K562 (cell line): Measurements from ENCODE around the gene PRR36. TPM values are rescaled to one million over a fixed set of nuclear protein-coding genes. Genes with fewer than 3 reads are reported as not detected.

Source experiments
- ATF7 ChIP-seq: fragments of 450-650 bp; IDR thresholded peaks from 2 replicates; pipeline ENCODE4 v1.7.1; 2014; ENCODE audit warnings: mild to moderate bottlenecking, moderate library complexity
- BACH1 ChIP-seq: fragments of 200-800 bp; sonication (Bioruptor generic); IDR thresholded peaks from 2 replicates; pipeline ENCODE4 v1.6.1; 2016; ENCODE audit warnings: missing genetic modification characterization, missing compliant biosample characterization
- BRD9 ChIP-seq: fragments of 450-650 bp; IDR thresholded peaks from 2 replicates; pipeline ENCODE4 v1.6.1; 2018; ENCODE audit warnings: low read depth; ENCODE audit not compliant: partially characterized antibody
- CTBP1 ChIP-seq: fragments of 450-650 bp; IDR thresholded peaks from 2 replicates; pipeline ENCODE4 v1.6.1; 2016; ENCODE audit warnings: borderline replicate concordance
- ERF ChIP-seq: fragments of 450-650 bp; formaldehyde crosslinking; IDR thresholded peaks from 2 replicates; pipeline ENCODE4 v1.4.0; 2020; ENCODE audit warnings: mild to moderate bottlenecking, mixed read lengths
- HCFC1 ChIP-seq: IDR thresholded peaks from 2 replicates; pipeline ENCODE4 v1.6.1; 2012; ENCODE audit warnings: low read depth, low read length, improper control_type of control experiment
- HEY1 ChIP-seq: fragments of 250-450 bp; sonication (Bioruptor Pico); IDR thresholded peaks from 2 replicates; pipeline ENCODE4 v1.5.0; 2020; ENCODE audit warnings: mild to moderate bottlenecking, moderate library complexity, borderline replicate concordance
- KAT7 ChIP-seq: sonication (generic); formaldehyde crosslinking; IDR thresholded peaks from 2 replicates; pipeline ENCODE4 v1.8.0; 2022; ENCODE audit warnings: missing genetic modification reagents, mild to moderate bottlenecking, borderline replicate concordance
- NR2C2 ChIP-seq, 2 experiments: fragments of 200-800 bp in 1 of 2; sonication (Bioruptor generic) in 1 of 2; sonication (generic) in 1 of 2; formaldehyde crosslinking in 1 of 2; IDR thresholded peaks; 2 replicates each; pipeline versions ENCODE4 v1.6.1 to v1.8.0; 2016 to 2022; ENCODE audit warnings: mild to moderate bottlenecking in 1 of 2, missing compliant biosample characterization in 1 of 2, missing genetic modification characterization in 1 of 2, missing genetic modification reagents in 1 of 2
- PCBP2 ChIP-seq: fragments of 200-400 bp; formaldehyde crosslinking; IDR thresholded peaks from 2 replicates; pipeline ENCODE4 v1.6.1; 2018; ENCODE audit warnings: low read length, low read depth, mild to moderate bottlenecking, moderate library complexity; ENCODE audit not compliant: poor library complexity, severe bottlenecking
- RBM15 ChIP-seq: fragments of 200-400 bp; formaldehyde crosslinking; IDR thresholded peaks from 2 replicates; pipeline ENCODE4 v1.6.1; 2018; ENCODE audit warnings: mild to moderate bottlenecking, low read length, moderate library complexity; ENCODE audit not compliant: insufficient read depth
- RBM34 ChIP-seq: fragments of 200-400 bp; formaldehyde crosslinking; IDR thresholded peaks from 2 replicates; pipeline ENCODE4 v1.6.1; 2018; ENCODE audit warnings: low read length, borderline replicate concordance; ENCODE audit not compliant: insufficient read depth
- RFX5 ChIP-seq: IDR thresholded peaks from 2 replicates; pipeline ENCODE4 v1.6.1; 2011; ENCODE audit warnings: low read depth, mild to moderate bottlenecking, improper control_type of control experiment, low read length
- SETDB1 ChIP-seq: IDR thresholded peaks from one replicate; pipeline ENCODE4 v1.6.1; 2012; ENCODE audit warnings: low read length, control low read depth, inconsistent platforms
- SRSF9 ChIP-seq: fragments of 200-400 bp; formaldehyde crosslinking; IDR thresholded peaks from 2 replicates; pipeline ENCODE4 v1.6.1; 2017; ENCODE audit warnings: low read depth, low read length, borderline replicate concordance
- TEAD1 ChIP-seq, 2 experiments: fragments of 450-650 bp in 1 of 2; sonication (generic) in 1 of 2; formaldehyde crosslinking; IDR thresholded peaks; 2 replicates each; pipeline versions ENCODE4 v1.4.0 to v1.8.0; 2020 to 2022; ENCODE audit warnings: mild to moderate bottlenecking in 2 of 2, missing genetic modification reagents in 1 of 2
- polyA plus RNA-seq, 8 experiments: library from polyadenylated mRNA; depleted of rRNA in 4 of 8; stranded (reverse) in 5 of 8; unstranded in 3 of 8; fragments of >200 nt; fragmentation: Nextera tagmentation in 2 of 8; fragmentation: Illumina TruSeq in 1 of 8; extraction: Ambion mirVana in 2 of 8; extraction: Trizol in 1 of 8; gene quantifications; 2 replicates each; pipeline versions ENCODE4 v1.2.1 to v1.2.3, GENCODE V29; 2011 to 2014; ENCODE audit warnings: inconsistent platforms in 1 of 8, missing spikeins in 1 of 8
- total RNA-seq, 7 experiments: library from RNA; depleted of rRNA in 6 of 7; stranded (reverse); fragments of >200 nt in 6 of 7; fragmentation: Illumina TruSeq in 2 of 7; extraction: Trizol in 2 of 7; gene quantifications; 2 replicates each; pipeline versions ENCODE4 v1.2.1 to v1.2.3, GENCODE V29; 2011 to 2021; ENCODE audit warnings: low replicate concordance in 1 of 7
- TF ChIP-seq, protein P1 (sequence below): fragments of 250-450 bp; sonication (Bioruptor Pico); IDR thresholded peaks from 2 replicates; pipeline ENCODE4 v1.5.0; 2021
- TF ChIP-seq, protein P2 (sequence below): sonication (generic); formaldehyde crosslinking; IDR thresholded peaks from 2 replicates; pipeline ENCODE4 v1.8.0; 2022; ENCODE audit warnings: mild to moderate bottlenecking, low read depth, missing genetic modification reagents
- TF ChIP-seq, protein P3 (sequence below): fragments of 450-650 bp; conservative IDR thresholded peaks from 2 replicates; pipeline ENCODE4 v1.6.1; 2016; ENCODE audit warnings: missing genetic modification characterization, low read depth, mild to moderate bottlenecking, control low read depth, missing compliant biosample characterization
- TF ChIP-seq, protein P4 (sequence below), 2 experiments: fragments of 150-350 bp in 1 of 2; IDR thresholded peaks; 2 replicates each; pipeline ENCODE4 v1.6.1; 2012 to 2016; ENCODE audit warnings: low read depth in 2 of 2, low read length in 2 of 2, mild to moderate bottlenecking in 1 of 2, moderate library complexity in 1 of 2

PRR36 gene
- total and polyA plus RNA-seq, 9 of the 15 experiments (the other 6 are each of a cell fraction or from before 2014, with no cell fraction given) = 0.05 to 0.42 (median 0.06) TPM; not detected in 6

DNA sequence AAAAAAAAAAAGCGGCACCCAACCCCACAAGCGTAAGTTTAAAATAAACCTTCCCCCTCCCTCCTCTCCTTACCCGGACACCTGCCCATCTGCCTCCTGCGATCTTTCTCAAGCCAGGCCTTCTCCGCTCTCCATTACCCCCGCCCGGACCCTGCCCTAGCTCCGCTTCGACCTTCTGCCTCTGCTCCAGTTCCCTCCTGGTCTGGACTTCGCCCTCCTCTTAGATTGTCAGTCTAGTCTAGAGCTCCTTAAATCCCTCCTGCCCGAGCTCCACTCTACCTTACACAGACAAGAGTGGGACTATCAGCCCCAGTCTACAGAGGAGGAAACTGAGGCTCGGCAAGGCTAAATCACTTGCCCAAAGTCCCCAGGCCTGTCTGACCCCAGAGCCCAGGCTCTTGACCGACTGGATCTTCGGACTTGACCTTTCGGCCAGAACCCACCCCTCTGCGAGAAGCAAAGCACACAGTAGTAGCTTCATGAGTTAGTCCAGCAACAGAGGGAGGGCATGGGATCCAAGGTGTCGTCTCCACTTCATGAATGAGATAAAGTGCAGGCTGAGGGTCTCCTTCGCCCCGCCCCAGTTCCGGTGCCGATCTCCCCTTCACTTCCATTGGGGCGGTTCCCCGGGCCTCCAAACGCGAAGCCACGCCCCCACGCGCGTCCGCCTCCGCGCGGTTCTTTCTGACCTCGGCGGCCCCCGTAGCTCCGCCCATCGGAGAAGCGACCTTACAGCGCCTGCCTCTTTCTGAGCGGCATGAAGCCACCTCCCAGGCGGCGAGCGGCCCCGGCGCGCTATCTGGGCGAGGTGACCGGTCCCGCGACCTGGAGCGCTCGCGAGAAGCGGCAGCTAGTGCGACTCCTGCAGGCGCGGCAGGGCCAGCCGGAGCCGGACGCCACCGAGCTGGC is 45.7 kb upstream of the PRR36 start, which contains the start of gene SNAPC2 (continued):
- TF ChIP-seq, protein P1, sequence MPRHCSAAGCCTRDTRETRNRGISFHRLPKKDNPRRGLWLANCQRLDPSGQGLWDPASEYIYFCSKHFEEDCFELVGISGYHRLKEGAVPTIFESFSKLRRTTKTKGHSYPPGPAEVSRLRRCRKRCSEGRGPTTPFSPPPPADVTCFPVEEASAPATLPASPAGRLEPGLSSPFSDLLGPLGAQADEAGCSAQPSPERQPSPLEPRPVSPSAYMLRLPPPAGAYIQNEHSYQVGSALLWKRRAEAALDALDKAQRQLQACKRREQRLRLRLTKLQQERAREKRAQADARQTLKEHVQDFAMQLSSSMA (CRISPR knock-in tag) = no peak
- TF ChIP-seq BACH1 (tag) (no peak), KAT7 (CRISPR knock-in tag) (no peak; the same call in 1 of the 2 replicates), NR2C2 (CRISPR knock-in tag; IDR thresholded peaks at IDR 0.05) (no peak), NR2C2 (tag; IDR thresholded peaks at IDR 0.05) (peak; percentile 81), RBM34 (peak; percentile 95; the same call in 1 of the 2 replicates), ATF7 (peak; percentile 79), HCFC1 (peak; percentile 68), SRSF9 (no peak), BRD9 (no peak), PCBP2 (no peak), RBM15 (no peak), HEY1 (no peak), RFX5 (no peak), CTBP1 (peak; percentile 95), SETDB1 (no peak), TEAD1 (CRISPR knock-in tag; IDR thresholded peaks at IDR 0.05) (0 out of 4 replicates have a peak, but pooled peaks of 1 of the 2 experiments have one; percentile 47), ERF (CRISPR knock-in tag) (no peak)
- TF ChIP-seq, protein P2, sequence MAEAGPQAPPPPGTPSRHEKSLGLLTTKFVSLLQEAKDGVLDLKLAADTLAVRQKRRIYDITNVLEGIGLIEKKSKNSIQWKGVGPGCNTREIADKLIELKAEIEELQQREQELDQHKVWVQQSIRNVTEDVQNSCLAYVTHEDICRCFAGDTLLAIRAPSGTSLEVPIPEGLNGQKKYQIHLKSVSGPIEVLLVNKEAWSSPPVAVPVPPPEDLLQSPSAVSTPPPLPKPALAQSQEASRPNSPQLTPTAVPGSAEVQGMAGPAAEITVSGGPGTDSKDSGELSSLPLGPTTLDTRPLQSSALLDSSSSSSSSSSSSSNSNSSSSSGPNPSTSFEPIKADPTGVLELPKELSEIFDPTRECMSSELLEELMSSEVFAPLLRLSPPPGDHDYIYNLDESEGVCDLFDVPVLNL (CRISPR knock-in tag) = no peak
- TF ChIP-seq, protein P3, sequence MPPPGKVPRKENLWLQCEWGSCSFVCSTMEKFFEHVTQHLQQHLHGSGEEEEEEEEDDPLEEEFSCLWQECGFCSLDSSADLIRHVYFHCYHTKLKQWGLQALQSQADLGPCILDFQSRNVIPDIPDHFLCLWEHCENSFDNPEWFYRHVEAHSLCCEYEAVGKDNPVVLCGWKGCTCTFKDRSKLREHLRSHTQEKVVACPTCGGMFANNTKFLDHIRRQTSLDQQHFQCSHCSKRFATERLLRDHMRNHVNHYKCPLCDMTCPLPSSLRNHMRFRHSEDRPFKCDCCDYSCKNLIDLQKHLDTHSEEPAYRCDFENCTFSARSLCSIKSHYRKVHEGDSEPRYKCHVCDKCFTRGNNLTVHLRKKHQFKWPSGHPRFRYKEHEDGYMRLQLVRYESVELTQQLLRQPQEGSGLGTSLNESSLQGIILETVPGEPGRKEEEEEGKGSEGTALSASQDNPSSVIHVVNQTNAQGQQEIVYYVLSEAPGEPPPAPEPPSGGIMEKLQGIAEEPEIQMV (tag) = no peak
- TF ChIP-seq, protein P4, sequence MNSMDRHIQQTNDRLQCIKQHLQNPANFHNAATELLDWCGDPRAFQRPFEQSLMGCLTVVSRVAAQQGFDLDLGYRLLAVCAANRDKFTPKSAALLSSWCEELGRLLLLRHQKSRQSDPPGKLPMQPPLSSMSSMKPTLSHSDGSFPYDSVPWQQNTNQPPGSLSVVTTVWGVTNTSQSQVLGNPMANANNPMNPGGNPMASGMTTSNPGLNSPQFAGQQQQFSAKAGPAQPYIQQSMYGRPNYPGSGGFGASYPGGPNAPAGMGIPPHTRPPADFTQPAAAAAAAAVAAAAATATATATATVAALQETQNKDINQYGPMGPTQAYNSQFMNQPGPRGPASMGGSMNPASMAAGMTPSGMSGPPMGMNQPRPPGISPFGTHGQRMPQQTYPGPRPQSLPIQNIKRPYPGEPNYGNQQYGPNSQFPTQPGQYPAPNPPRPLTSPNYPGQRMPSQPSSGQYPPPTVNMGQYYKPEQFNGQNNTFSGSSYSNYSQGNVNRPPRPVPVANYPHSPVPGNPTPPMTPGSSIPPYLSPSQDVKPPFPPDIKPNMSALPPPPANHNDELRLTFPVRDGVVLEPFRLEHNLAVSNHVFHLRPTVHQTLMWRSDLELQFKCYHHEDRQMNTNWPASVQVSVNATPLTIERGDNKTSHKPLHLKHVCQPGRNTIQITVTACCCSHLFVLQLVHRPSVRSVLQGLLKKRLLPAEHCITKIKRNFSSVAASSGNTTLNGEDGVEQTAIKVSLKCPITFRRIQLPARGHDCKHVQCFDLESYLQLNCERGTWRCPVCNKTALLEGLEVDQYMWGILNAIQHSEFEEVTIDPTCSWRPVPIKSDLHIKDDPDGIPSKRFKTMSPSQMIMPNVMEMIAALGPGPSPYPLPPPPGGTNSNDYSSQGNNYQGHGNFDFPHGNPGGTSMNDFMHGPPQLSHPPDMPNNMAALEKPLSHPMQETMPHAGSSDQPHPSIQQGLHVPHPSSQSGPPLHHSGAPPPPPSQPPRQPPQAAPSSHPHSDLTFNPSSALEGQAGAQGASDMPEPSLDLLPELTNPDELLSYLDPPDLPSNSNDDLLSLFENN (IDR thresholded peaks at IDR 0.05; ENCODE audit: low read depth in 2 of 2, low read length in 2 of 2) = no peak
